Spleen (tissue), 7 donors: ENCODE measurements around the gene SNX8.

Experiments used
- POLR2A ChIP-seq, 3 donors: fragments of 450-650 bp; IDR thresholded peaks; one replicate each; pipeline ENCODE4 v1.5.1; 2017; ENCODE audit warnings: antibody characterized with exemption in 3 of 3, mild to moderate bottlenecking in 1 of 3
- TF ChIP-seq, protein P1 (sequence below), 11 experiments: fragments of 200-600 bp in 7 of 11; fragments of 450-650 bp in 4 of 11; sonication (generic) in 4 of 11; IDR thresholded peaks in 8 of 11; conservative IDR thresholded peaks in 3 of 11; 1 replicate in 7 of 11; 2 replicates in 4 of 11; pipeline versions ENCODE4 v1.4.0 to v1.8.0; 2016 to 2021; ENCODE audit warnings: antibody characterized with exemption in 11 of 11, inconsistent platforms in 4 of 11, mild to moderate bottlenecking in 1 of 11
- donor health status: DM: no; HTN: no; CAD: no; lungs with moderate emphysema.
- donor health status: DM: no; HTN: no; CAD: no.
- donor health status: DM: no; HTN: no; CAD: no.

DNA sequence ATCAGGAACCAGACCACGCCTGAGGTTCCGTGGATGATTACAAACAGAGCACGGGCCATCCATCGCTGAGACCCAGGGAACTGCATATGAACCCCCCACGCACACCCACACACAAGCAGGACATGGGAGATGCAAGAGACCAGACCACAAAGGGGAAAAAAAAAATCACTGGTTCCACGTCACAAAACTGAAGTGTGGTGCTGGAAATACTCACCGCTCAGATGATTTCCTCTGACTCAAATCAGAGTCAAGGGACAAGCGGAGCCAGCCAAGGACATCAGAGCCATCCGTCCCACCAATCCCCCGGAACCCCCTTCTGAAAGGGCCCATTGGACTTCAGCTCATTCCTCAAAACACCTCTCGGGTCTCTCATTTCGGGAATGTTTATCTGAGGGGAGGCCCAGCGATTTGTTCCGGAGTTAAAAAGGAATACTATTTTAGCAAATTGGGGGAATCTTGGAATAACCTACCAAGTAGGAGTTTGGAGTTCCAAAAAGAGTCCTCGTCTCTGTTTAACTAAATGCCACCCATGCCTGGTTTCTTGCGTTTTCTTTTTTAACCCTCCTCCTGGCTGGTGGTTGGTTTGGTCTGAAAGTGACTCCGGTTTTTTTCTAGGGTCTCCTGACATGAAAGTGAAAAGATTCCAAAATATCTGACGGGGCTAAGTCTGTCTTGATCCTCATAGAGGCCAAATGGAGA lies 15.0 kb downstream of the SNX8 start:
- no peak for TF ChIP-seq POLR2A (IDR thresholded peaks at IDR 0.05)
- TF ChIP-seq, protein P1, sequence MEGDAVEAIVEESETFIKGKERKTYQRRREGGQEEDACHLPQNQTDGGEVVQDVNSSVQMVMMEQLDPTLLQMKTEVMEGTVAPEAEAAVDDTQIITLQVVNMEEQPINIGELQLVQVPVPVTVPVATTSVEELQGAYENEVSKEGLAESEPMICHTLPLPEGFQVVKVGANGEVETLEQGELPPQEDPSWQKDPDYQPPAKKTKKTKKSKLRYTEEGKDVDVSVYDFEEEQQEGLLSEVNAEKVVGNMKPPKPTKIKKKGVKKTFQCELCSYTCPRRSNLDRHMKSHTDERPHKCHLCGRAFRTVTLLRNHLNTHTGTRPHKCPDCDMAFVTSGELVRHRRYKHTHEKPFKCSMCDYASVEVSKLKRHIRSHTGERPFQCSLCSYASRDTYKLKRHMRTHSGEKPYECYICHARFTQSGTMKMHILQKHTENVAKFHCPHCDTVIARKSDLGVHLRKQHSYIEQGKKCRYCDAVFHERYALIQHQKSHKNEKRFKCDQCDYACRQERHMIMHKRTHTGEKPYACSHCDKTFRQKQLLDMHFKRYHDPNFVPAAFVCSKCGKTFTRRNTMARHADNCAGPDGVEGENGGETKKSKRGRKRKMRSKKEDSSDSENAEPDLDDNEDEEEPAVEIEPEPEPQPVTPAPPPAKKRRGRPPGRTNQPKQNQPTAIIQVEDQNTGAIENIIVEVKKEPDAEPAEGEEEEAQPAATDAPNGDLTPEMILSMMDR (IDR thresholded peaks at IDR 0.05 in 8 of 11, conservative IDR thresholded peaks at IDR 0.05 in 3 of 11), result no peak
